ENCODE results near the gene ZCCHC13.

GRCh38 chrX:74286950-74287740, 16.8 kb upstream of the ZCCHC13 start:
- TF ChIP-seq POLR2AphosphoS5 (IDR thresholded peaks at IDR 0.05; ENCODE audit: control insufficient read depth, insufficient read depth, low read depth, low read length) (no peak), EZH2 (IDR thresholded peaks at IDR 0.05; ENCODE audit: borderline replicate concordance, low read depth, low read length) (no peak), KAT2B (IDR thresholded peaks at IDR 0.05; ENCODE audit: low read depth, low read length) (no peak), GABPA (tag; conservative IDR thresholded peaks at IDR 0.05; ENCODE audit: low read depth) (no peak), CBFA2T3 (IDR thresholded peaks at IDR 0.05) (no peak)

All from K562 (cell line).